T-helper 22 cell (primary cell): ENCODE measurements around the gene USP16.

Experiments used
- DNase-seq: peaks from one replicate; pipeline ENCODE4 v3.0.0-alpha.2; 2020; ENCODE audit warnings: low read depth

USP16 gene

GRCh38 chr21:29033871-29034270 is 9.4 kb downstream of the USP16 start:
- DNase-seq = no peak

GRCh38 chr21:29034678-29035077 is 10.2 kb downstream of the USP16 start:
- DNase-seq = no peak

GRCh38 chr21:29052224-29052623 is 27.8 kb downstream of the USP16 start:
- DNase-seq = no peak

DNA sequence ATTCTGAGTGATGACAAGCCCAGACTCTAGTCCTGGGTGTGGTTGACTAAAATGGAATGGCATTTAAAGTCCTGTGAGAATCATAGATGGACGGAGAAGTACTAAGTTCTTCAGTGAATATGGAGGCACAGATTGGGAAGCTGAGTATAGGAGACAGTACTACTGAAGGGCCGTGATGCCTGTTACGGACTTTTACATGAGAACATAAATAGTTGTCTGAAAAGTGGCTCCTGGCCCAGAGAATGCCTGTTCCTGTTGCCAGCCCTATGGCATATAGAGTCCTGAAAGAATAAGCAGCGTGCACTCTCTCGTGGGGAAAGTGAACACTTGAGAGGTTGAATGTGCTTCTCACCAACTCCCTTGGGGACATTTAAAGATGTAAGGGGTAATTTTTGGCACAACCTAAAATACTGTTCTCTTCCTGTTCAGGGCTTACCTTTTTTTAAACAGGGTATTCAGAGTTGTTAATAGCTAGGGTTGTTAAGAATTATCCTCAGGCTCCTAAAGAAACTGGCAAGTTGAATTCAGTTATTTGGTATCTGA is 28.6 kb downstream of the USP16 start:
- no peak for DNase-seq

DNA sequence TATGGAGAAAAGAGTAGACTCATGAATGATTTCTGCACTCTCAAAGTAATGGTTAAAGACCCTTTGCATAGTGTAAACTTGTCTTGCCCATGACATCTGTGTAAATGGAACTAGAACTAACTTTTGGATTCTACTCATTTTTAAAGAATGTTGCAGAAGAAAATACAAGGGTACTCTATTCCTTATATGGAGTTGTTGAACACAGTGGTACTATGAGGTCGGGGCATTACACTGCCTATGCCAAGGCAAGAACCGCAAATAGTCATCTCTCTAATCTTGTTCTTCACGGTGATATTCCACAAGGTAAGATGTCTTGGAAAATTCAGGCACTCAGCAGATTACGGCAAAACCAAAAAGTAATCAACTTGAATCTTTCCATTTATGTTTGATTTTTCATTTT is 29.2 kb downstream of the USP16 start:
- DNase-seq = no peak

GRCh38 chr21:29055080-29055479 is 30.6 kb downstream of the USP16 start:
- DNase-seq = no peak

DNA sequence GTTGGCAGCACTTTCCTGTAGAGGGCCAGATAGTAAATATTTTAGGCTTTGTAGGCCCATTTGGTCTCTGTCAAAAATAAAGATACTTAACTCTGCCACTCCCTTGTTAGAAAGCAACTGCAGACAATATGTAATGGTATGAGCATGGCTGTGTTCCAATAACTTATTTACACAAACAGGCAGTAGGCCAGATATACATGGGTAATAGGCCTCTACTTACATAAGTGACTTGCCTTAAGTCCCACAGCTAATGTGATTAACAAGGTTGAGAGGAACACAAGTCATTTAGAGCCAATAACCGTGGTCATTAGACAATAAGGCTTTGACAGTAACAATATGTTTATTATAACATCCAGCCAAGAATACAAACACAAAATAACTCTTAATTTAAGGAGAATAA is 31.5 kb downstream of the USP16 start:
- no peak for DNase-seq

- DNase-seq = no peak
Observed at GRCh38 chr21:29056538-29057050, 32.1 kb downstream of the USP16 start.

- no peak for DNase-seq
Observed at GRCh38 chr21:29064850-29065481, 40.5 kb downstream of the USP16 start.

- DNase-seq = no peak
Observed at GRCh38 chr21:29072873-29073221, 48.4 kb downstream of the USP16 start.

GRCh38 chr21:29073222-29074006 is 48.9 kb downstream of the USP16 start, which contains the start of gene CCT8:
CCT8 (minus strand) TSS chr21:29073648; CDS start chr21:29073590, 58 bp downstream.
- DNase-seq = peak; percentile 99

DNA sequence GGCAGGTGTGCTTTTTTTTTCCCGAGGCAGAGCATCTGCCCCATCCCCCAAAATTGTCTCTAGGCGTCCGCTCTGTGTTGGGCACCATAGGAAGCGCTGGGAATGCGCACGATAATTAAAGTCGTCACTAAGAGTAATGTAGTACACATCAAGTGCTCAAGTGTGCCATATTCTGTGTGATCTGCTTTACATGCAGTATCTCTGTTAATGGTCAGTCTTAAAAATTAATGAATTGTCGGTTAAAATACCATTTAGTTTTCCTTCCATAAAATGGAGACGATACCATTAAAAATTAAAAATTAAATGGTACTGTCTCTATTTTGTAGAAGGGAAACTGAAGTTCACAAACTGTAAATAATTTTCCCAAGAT is 49.5 kb downstream of the USP16 start:
- DNase-seq = no peak

- DNase-seq = no peak
Observed at GRCh38 chr21:29074783-29075182, 50.3 kb downstream of the USP16 start.

GRCh38 chr21:29075706-29076466 is 51.4 kb downstream of the USP16 start:
- DNase-seq = no peak

DNA sequence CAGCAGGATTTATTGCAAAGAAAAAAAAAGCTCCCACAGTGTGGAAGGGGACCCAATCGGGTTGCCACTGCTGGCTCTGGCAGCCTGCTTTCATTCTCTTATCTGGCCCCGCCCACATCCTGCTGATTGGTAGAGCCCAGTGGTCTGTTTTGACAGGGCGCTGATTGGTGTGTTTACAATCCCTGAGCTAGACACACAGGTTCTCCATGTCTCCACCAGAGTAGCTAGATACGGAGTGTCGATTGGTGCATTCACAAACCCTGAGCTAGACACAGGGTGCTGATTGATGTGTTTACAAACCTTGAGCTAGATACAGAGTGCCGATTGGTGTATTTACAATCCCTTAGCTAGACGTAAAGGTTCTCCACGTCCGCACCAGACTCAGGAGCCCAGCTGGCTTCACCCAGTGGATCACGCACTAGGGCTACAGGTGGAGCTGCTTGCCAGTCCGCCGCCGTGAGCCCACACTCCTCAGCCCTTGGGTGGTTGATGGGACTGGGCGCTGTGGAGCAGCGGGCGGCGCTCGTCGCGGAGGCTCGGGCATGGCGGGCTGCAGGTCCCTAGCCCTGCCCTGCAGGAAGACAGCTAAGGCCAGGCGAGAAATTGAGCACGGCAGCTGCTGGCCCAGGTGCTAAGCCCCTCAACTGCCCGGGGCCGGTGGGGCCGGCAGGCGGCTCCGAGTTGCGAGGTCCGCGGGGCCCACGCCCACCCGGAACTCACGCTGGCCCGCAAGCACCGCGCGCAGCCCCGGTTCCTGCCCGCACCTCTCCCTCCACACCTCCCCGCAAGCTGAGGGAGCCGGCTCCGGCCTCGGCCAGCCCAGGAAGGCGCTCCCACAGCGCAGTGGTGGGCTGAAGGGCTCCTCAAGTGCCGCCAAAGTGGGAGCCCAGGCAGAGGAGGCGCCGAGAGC is 52.5 kb downstream of the USP16 start:
- DNase-seq = peak; percentile 56

- no peak for DNase-seq
Observed at GRCh38 chr21:29077651-29078090, 53.2 kb downstream of the USP16 start.

DNA sequence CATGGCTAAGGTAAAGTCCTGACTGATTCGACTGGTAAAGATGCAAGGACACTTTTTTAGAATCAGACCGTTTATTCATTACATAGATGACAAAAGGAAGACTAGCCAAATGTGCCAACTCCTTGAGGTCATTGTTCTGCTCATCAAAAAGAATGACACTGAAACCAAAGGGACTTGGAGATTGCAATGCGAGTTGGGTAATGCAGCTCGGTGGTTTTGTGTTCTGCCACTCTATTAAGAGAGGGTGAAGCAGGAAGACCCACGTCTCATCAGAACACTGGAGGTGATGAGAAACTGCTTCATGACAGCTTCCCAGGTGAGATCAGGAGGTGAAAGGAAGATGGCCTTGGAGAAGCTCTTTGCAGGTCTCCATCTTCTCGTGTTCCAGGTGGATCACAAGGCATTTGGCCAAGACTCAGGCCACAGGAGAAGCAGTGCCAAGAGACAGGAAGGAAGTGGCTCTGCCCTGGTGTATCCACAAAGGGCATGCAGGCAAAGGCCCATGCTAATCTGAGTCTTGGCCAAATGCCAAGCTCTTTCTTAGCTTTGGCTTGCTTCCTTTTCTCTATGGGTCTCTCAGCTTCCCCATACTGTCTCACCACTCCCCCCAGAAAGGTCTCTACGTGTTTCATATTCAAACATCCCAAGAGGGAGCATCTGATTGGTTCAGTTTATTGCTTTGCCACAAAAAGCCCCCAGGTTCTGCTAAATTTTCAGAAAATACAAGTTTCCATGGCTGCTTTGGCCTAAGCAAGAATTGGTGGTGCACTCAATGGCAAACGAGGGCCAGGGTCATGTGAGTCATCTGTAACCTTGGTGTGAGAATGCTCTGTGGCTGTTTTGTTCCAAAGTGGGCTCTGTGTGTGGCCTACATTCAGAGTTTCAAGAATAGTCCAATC is 54.6 kb downstream of the USP16 start:
- no peak for DNase-seq

- no peak for DNase-seq
Observed at GRCh38 chr21:29080454-29080941, 56.0 kb downstream of the USP16 start.

DNA sequence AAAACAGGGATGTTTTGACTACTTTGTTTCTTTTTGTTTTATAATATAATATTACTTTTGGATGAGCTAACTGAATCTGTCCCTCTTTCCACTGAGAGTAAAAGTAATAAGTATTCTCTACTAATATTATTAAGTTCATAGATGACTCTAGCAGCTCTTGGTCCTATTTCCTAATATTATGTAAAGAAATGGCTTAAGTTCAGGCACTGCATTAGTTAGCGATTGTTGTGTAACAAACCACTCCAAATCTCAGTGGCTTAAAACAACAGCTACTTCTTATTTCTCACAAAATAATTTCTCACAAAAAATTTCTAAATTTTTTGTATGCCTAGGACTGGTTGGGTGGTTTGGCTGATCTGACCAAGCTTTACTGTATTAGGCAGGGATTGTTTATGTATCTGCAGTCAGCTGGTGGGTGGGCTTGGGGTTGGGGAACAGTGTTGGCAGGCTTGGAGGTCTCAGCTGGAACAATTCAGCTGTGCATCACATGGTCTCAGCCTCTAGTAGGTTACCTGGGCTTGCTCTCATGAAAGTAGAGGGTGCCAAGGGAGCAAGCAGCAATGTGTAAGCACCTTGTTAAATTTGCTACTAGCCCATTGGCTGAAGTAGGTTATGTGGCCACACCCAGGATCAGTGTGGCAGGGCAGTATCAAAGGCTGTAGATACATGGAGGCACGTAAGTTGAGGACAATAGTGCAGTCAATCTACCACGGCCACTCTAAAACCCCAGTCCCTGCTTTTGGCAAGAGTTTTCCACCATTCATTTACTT is 57.8 kb downstream of the USP16 start:
- DNase-seq = no peak
